Mucosa of descending colon (tissue), 3 donors: Measurements from ENCODE around the gene PIP5K1A. TPM values are rescaled to one million over a fixed set of nuclear protein-coding genes. Genes with fewer than 3 reads are reported as not detected.
"Not testable (repeated sequence)": the region's sequence is repeated elsewhere in the genome, so short reads cannot be mapped to it uniquely, and the experiment has no call there.

Experiments used
- ATAC-seq: fragments of 200-7000 bp; cut with Tn5 transposase; one replicate; pipeline ENCODE4 v1.9.1; 2020; ENCODE audit warnings: mild to moderate bottlenecking, moderate library complexity
- DNase-seq, 3 donors: peaks; one replicate each; pipeline ENCODE4 v3.0.0-alpha.2; 2020
- H3K36me3 ChIP-seq: fragments of 200-600 bp; one replicate; pipeline ENCODE4 v1.8.0; 2021; ENCODE audit warnings: low read depth, mild to moderate bottlenecking
- H3K4me1 ChIP-seq: fragments of 200-600 bp; one replicate; pipeline ENCODE4 v1.8.0; 2021; ENCODE audit warnings: low read depth, mild to moderate bottlenecking
- H3K4me3 ChIP-seq: fragments of 200-600 bp; one replicate; pipeline ENCODE4 v1.8.0; 2021; ENCODE audit warnings: mild to moderate bottlenecking
- H3K9me3 ChIP-seq: fragments of 200-600 bp; one replicate; pipeline ENCODE4 v1.8.0; 2021; ENCODE audit warnings: mild to moderate bottlenecking
- CTCF ChIP-seq: fragments of 200-600 bp; IDR thresholded peaks from one replicate; pipeline ENCODE4 v1.8.0; 2022; ENCODE audit warnings: antibody characterized with exemption, mild to moderate bottlenecking
- intact Hi-C, 2 donors: fragments of 100-400 bp; cut with DNase I in 1 of 2; cut with micrococcal nuclease in 1 of 2; formaldehyde crosslinking; loops; one replicate each; pipeline versions ENCODE4 v1.11.0 to v1.11.1; 2022; cut with DNase I, micrococcal nuclease
- total RNA-seq, 3 donors: library from RNA; stranded (reverse); fragmentation: NEBNext Ultra II Directional in 2 of 3; extraction: Animal tissue kit (Norgen Biotek cat#: 25700) in 2 of 3; gene quantifications; one replicate each; pipeline versions ENCODE4 v1.2.1 to v1.2.4, GENCODE V29; 2021 to 2023
- donor health status: DM: no; HTN: no; CAD: no; lungs with moderate emphysema.
- donor health status: DM: no; HTN: no; CAD: no.
- donor health status: DM: no; HTN: yes; CAD: no.

Gene PIP5K1A
- total RNA-seq, 3 donors from 2014 or later = 38.4 to 47.5 (median 39.2) TPM

- DNase-seq (no peak), ATAC-seq (no peak)
- no peak for TF ChIP-seq CTCF
- intact Hi-C loops = no loop called here
- H3K36me3 ChIP-seq = peaks cover 3% of the 10 kb centered on the region
- H3K4me3 ChIP-seq = no peak overlapping the region
- no peaks in the 10 kb centered on the region for H3K9me3 ChIP-seq
- no peaks in the 10 kb centered on the region for H3K4me1 ChIP-seq
These were observed 68.0 kb downstream of the PIP5K1A start for GRCh38 chr1:151266315-151266714.

- ATAC-seq (no peak), DNase-seq (no peak)
- Histone ChIP-seq H3K4me3 (no peak overlapping the region), H3K36me3 (peaks cover 3% of the 10 kb centered on the region), H3K9me3 (no peaks in the 10 kb centered on the region), H3K4me1 (no peaks in the 10 kb centered on the region)
- intact Hi-C loops = no loop called here
- no peak for TF ChIP-seq CTCF
These were observed 68.5 kb downstream of the PIP5K1A start for GRCh38 chr1:151266821-151267220.

- H3K4me3 ChIP-seq = no peak overlapping the region
- no peaks in the 10 kb centered on the region for H3K4me1 ChIP-seq
- DNase-seq (no peak), ATAC-seq (no peak)
- TF ChIP-seq CTCF = no peak
- H3K9me3 ChIP-seq = no peaks in the 10 kb centered on the region
- intact Hi-C loops = no loop called here
- H3K36me3 ChIP-seq = peaks cover 3% of the 10 kb centered on the region
These were observed 69.4 kb downstream of the PIP5K1A start for GRCh38 chr1:151267760-151268159.

GRCh38 chr1:151273924-151274466 is 75.6 kb downstream of the PIP5K1A start:
- Histone ChIP-seq H3K4me3 (no peak overlapping the region), H3K36me3 (no peaks in the 10 kb centered on the region), H3K9me3 (no peaks in the 10 kb centered on the region), H3K4me1 (no peaks in the 10 kb centered on the region)
- no peak for TF ChIP-seq CTCF
- DNase-seq (no peak), ATAC-seq (no peak)
- intact Hi-C loops = no loop called here

- H3K4me3 ChIP-seq, H3K4me1 ChIP-seq, ATAC-seq, intact Hi-C loops, DNase-seq, H3K36me3 ChIP-seq, H3K9me3 ChIP-seq: not testable (repeated sequence)
These were observed 77.0 kb downstream of the PIP5K1A start for GRCh38 chr1:151275341-151275740.

GRCh38 chr1:151277249-151277648 is 78.9 kb downstream of the PIP5K1A start:
- intact Hi-C loops = no loop called here
- TF ChIP-seq CTCF = no peak
- H3K36me3 ChIP-seq = peaks cover 4% of the 10 kb centered on the region
- no peak overlapping the region for H3K4me3 ChIP-seq
- DNase-seq (no peak), ATAC-seq (no peak)
- peaks cover 5% of the 10 kb centered on the region for H3K4me1 ChIP-seq
- H3K9me3 ChIP-seq = no peaks in the 10 kb centered on the region
